GM19099 (cell line): ENCODE data around the gene NUMA1.

ENCODE experiments used
- POLR2A ChIP-seq: IDR thresholded peaks from 3 replicates; pipeline ENCODE4 v1.6.1; 2011; ENCODE audit warnings: low read depth; ENCODE audit not compliant: insufficient read length; ENCODE audit errors: extremely low read depth

NUMA1 gene

GRCh38 chr11:71996517-71996916 lies 83.8 kb downstream of the NUMA1 start:
- TF ChIP-seq POLR2A, result no peak

GRCh38 chr11:71995726-71996291 lies 84.5 kb downstream of the NUMA1 start:
- no peak for TF ChIP-seq POLR2A

- no peak for TF ChIP-seq POLR2A
Observed at GRCh38 chr11:71994786-71995185, 85.6 kb downstream of the NUMA1 start.

- peak; percentile 12 for TF ChIP-seq POLR2A
Observed at GRCh38 chr11:71992136-71992730, 88.1 kb downstream of the NUMA1 start.

GRCh38 chr11:71991494-71991893 lies 88.8 kb downstream of the NUMA1 start:
- TF ChIP-seq POLR2A, result no peak

GRCh38 chr11:71990701-71991100 lies 89.6 kb downstream of the NUMA1 start:
- TF ChIP-seq POLR2A, result no peak

- TF ChIP-seq POLR2A, result no peak
Observed at GRCh38 chr11:71988050-71988449, 92.3 kb downstream of the NUMA1 start.

- no peak for TF ChIP-seq POLR2A
Observed at GRCh38 chr11:71987521-71987920, 92.8 kb downstream of the NUMA1 start.

- no peak for TF ChIP-seq POLR2A
Observed at GRCh38 chr11:71986131-71986530, 94.2 kb downstream of the NUMA1 start.

- no peak for TF ChIP-seq POLR2A
Observed at GRCh38 chr11:71979602-71980001, 100.7 kb downstream of the NUMA1 start.

- TF ChIP-seq POLR2A, result no peak
Observed at GRCh38 chr11:71979094-71979493, 101.2 kb downstream of the NUMA1 start.

- TF ChIP-seq POLR2A, result no peak
Observed at GRCh38 chr11:71977743-71978418, 102.5 kb downstream of the NUMA1 start.

- no peak for TF ChIP-seq POLR2A
Observed at GRCh38 chr11:71977090-71977489, 103.3 kb downstream of the NUMA1 start.

GRCh38 chr11:71976551-71976950 lies 103.8 kb downstream of the NUMA1 start:
- TF ChIP-seq POLR2A, result no peak

GRCh38 chr11:71971680-71972079 lies 108.7 kb downstream of the NUMA1 start:
- no peak for TF ChIP-seq POLR2A

- TF ChIP-seq POLR2A, result no peak
Observed at GRCh38 chr11:71964641-71965040, 115.7 kb downstream of the NUMA1 start.
